H1 (cell line): ENCODE measurements around the gene SLC25A48. TPM values are rescaled to one million over a fixed set of nuclear protein-coding genes. Genes with fewer than 3 reads are reported as not detected.

Source experiments
- CTBP2 ChIP-seq: IDR thresholded peaks from 2 replicates; pipeline ENCODE4 v1.7.0; 2011; ENCODE audit warnings: borderline replicate concordance, mild to moderate bottlenecking, moderate library complexity, mixed read lengths, low read length; ENCODE audit not compliant: insufficient read depth, insufficient read length
- EGR1 ChIP-seq: IDR thresholded peaks from 2 replicates; pipeline ENCODE4 v1.6.1; 2011; ENCODE audit warnings: low read depth, low read length, borderline replicate concordance
- FOSL1 ChIP-seq: IDR thresholded peaks from 2 replicates; pipeline ENCODE4 v1.6.1; 2011; ENCODE audit warnings: mild to moderate bottlenecking, low read depth, low read length, moderate library complexity; ENCODE audit not compliant: insufficient read depth
- HDAC2 ChIP-seq, 2 experiments: fragments of 300-600 bp in 1 of 2; sonication (generic) in 1 of 2; IDR thresholded peaks; 2 replicates each; pipeline ENCODE4 v1.6.1; 2011 to 2012; ENCODE audit warnings: low read depth in 2 of 2, low read length in 2 of 2, mild to moderate bottlenecking in 2 of 2, moderate library complexity in 2 of 2, borderline replicate concordance in 1 of 2, inconsistent platforms in 1 of 2
- NANOG ChIP-seq: IDR thresholded peaks from 2 replicates; pipeline ENCODE4 v1.6.1; 2011; ENCODE audit warnings: low read length, low read depth, mild to moderate bottlenecking, inconsistent platforms; ENCODE audit not compliant: insufficient read depth, poor library complexity, severe bottlenecking
- RAD21 ChIP-seq, 2 experiments: IDR thresholded peaks in 1 of 2; conservative IDR thresholded peaks in 1 of 2; 2 replicates each; pipeline ENCODE4 v1.6.1; 2011; ENCODE audit warnings: low read depth in 2 of 2, low read length in 2 of 2, improper control_type of control experiment in 1 of 2, inconsistent platforms in 1 of 2, mild to moderate bottlenecking in 1 of 2, moderate library complexity in 1 of 2
- TEAD4 ChIP-seq: IDR thresholded peaks from 2 replicates; pipeline ENCODE4 v1.6.1; 2012; ENCODE audit warnings: low read depth, low read length, inconsistent platforms, mixed read lengths
- YY1 ChIP-seq: IDR thresholded peaks from 2 replicates; pipeline ENCODE4 v1.6.1; 2011; ENCODE audit warnings: low read depth, mild to moderate bottlenecking, low read length
- polyA plus RNA-seq, 7 experiments: library from polyadenylated mRNA; depleted of rRNA in 3 of 7; stranded (reverse) in 5 of 7; unstranded in 2 of 7; fragments of >200 nt in 5 of 7; fragments of 200-250 nt in 2 of 7; gene quantifications; 1 replicate in 5 of 7; 2 replicates in 1 of 7; 4 replicates in 1 of 7; pipeline versions ENCODE4 v1.2.1 to v1.2.3, GENCODE V29; 2011 to 2013; ENCODE audit warnings: missing spikeins in 2 of 7, mixed read lengths in 2 of 7
- total RNA-seq: library from RNA; stranded (reverse); fragmentation: NEBNext Ultra II Directional; extraction: Animal tissue kit (Norgen Biotek cat#: 25700); gene quantifications from 2 replicates; pipeline ENCODE4 v1.2.1, GENCODE V29; 2021
- TF ChIP-seq, protein P1 (sequence below): IDR thresholded peaks from 2 replicates; pipeline ENCODE4 v1.6.1; 2012; ENCODE audit warnings: inconsistent platforms

The SLC25A48 gene
- total and polyA plus RNA-seq, 2 of the 8 experiments (the other 6 are each of a cell fraction or from before 2014, with no cell fraction given): 1.3 to 1.8 TPM

DNA sequence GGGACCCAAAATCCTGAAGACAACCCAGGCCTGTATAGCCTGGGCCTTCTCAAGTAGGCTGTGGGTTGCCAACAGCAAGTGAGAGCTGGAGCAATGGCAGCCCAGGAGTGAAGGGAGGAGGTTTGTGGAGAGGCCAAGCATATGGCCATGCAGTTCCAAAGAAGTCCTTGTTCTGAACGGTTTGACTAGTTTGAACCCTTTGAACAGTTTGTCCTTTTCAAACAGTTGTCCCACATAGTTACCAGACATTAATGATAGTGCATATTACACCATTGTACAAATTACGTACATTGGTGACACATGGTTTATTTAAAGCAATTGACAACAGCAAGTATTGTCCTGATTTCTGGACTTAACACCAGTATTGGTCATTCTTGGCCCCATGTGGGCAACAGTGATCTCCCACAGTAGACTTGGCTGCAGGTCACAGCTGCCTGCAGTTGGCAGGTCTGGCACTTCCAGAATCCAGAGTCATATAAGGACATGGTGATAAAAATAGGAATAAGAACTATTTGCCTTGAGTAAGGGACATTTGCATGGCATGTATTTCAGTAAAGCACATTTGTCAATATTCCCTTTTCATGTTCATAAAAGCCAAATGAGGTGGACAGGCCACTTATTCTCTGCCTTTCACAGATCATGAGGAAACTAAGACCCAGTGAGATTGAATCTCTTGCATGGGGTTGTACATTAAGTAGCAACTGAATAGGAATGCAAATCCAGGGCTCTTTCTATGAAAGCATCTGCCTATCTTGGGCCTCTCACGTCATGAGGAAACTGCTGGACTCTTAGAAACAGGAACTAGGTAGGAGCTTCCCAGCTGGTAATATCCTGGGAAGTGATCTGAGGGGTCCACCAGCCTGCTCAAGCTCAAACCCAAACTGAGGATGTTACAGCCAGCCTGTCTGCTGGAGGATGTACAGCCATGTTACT lies 30.3 kb downstream of the SLC25A48 start (continued):
- TF ChIP-seq HDAC2 (IDR thresholded peaks at IDR 0.05; ENCODE audit: borderline replicate concordance in 1 of 2, low read depth in 2 of 2, low read length in 2 of 2) (no peak), EGR1 (no peak), NANOG (no peak), RAD21 (IDR thresholded peaks at IDR 0.05 in 1 of 2, conservative IDR thresholded peaks at IDR 0.05 in 1 of 2; ENCODE audit: low read depth in 2 of 2, low read length in 2 of 2) (no peak), CTBP2 (no peak), FOSL1 (no peak), TEAD4 (no peak), YY1 (no peak)
- TF ChIP-seq, protein P1, sequence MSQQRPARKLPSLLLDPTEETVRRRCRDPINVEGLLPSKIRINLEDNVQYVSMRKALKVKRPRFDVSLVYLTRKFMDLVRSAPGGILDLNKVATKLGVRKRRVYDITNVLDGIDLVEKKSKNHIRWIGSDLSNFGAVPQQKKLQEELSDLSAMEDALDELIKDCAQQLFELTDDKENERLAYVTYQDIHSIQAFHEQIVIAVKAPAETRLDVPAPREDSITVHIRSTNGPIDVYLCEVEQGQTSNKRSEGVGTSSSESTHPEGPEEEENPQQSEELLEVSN: no peak
